HG02571 (cell line): ENCODE data around the gene ZNRF3.
"Not testable (repeated sequence)": the region's sequence is repeated elsewhere in the genome, so short reads cannot be mapped to it uniquely, and the experiment has no call there.

Experiments
- ATAC-seq: cut with Tn5 transposase; IDR thresholded peaks from one replicate; pipeline ENCODE4 v1.9.1; 2021; ENCODE audit warnings: mild to moderate bottlenecking, moderate library complexity; ENCODE audit not compliant: unreplicated experiment

ZNRF3 gene

DNA sequence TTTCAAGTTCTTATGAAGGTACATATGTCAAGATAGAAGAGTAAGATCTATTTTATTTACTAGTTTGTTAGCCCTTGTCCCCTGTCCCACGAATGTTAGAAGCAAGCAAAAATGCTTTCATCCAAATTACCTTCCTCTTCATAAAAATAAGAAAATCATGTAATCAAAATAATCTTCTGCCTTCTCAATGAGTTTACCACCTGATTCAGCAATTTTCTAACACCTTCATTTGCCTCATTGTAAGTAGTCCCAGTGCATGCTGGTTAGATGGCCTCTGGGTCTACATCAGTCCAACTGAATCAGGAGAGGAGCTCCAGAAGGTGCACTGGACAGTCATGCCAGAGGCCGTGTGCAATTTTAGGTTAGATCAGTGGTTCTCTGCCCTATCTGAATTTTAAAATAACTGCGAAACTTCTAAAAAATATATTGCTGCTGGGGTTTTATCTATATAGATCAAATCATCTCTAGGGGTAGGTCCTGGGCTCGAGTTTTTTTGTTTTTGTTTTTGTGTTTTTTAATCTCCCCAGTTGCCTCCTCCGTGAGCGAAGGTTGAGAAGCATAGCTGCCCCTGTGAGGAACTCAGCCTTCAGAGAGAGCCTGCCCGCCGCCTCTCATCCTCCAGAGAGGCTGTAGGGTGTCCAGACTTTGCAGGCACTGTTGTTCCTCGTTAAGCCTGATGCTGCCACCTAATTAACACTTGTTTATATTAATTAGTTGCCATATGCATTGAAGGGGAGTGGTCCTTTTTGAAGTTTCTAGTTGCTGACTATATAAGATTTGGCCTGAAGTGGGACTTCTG, 146.0 kb downstream of the ZNRF3 start:
- no peak for ATAC-seq

DNA sequence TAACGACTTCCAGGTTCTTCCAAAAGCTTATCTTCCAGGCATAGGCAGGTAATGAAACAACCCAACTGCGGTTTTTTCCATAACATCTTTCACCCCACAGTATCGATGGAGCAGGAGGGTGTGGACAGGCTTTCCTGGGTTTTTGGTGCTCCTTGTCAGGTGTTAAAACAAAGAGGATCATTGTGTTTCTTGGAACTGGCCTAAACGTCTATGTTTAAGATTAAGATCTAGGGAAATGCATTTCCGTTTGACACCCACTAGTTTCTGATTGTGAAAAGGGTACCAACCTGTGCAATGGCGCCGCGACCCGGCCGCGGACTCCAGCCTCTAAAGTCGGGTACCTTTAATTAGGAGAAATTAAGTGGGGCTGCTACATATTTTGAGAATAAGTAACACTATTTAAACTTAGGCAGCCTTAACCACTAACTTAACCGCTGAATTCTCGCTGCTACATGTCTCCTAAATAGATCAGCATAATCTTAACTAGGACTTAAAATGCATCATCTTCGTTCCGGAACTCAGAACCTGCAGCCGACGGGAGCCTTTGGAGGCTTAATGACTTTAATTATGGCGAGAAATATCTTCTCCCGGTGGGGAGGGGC, 146.7 kb downstream of the ZNRF3 start:
- no peak for ATAC-seq

GRCh38 chr22:29030618-29031226, 147.3 kb downstream of the ZNRF3 start:
- no peak for ATAC-seq

- no peak for ATAC-seq
Observed at GRCh38 chr22:29031227-29032011, 148.0 kb downstream of the ZNRF3 start.

DNA sequence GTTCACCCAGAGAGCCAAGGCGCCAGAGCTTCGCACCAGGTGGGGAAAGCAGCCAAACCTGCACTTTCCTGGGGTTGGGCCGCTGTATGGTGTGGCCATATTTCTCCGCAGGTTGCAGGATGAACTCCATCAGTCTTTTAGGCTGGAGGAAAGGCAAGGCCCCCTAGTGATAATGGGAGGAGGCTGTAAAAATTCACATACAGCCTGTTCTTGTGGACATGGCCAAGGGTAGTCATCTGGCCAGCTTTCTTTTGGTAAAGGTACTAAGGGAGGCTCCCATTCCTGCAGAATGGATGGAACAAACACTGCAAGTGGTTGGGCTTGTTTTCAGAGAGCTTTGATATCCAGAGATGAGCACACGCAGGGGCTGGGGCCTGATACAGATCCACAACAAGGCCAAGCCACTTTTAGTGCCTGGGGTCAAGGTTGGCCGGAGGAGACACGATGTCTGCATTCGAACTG, 148.7 kb downstream of the ZNRF3 start:
- no peak for ATAC-seq

DNA sequence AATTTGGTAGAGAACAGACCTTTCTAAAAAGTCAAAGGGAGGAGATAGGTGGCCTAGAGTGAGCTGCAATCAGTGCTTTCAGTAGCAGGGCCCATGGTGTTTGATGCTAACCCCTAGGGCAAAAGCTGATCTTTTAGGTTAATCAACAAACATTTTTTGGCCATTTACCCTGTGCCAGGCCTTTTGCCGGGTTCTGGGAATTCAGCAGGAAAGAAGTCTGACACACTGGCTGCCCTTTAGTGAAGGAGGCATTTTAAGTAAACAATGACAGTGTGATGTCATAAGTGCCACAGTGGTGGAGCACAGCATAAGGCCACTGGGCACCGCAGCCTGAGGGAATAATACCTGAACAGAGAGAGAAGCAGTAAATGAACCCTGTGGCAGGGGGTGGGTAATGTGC, 149.2 kb downstream of the ZNRF3 start:
- no peak for ATAC-seq

DNA sequence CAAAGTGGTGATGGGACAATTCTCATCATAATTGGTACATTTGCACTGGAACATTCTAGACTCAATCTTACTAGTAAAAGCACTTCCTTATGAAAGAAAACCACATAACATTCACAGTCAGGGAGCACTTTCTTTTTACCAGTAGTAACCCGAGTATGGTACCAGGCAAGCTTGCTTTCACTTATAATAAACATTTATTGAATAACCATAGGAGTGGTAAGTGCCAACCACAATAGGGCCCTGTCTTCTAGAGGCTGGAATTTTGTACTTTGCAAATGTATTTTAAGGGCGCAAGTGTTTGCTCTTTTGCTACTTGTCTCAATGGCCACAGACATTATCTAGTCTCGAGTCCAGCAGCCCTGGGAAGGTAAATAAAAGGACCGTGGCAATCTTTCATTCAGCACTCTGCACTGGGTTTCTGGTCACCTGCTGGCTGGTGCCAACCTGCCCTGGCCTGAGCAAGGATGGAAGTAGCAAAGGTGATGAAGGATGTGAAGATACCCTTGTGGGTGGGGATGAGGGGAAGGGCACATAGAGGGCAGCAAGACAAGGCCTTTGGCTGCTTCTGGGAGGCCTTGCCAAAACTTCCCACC, 154.1 kb downstream of the ZNRF3 start:
- ATAC-seq, result no peak

GRCh38 chr22:29039148-29039547, 155.8 kb downstream of the ZNRF3 start:
- ATAC-seq, result no peak

GRCh38 chr22:29039684-29040083, 156.3 kb downstream of the ZNRF3 start:
- ATAC-seq, result not testable (repeated sequence)

- ATAC-seq, result no peak
Observed at GRCh38 chr22:29040385-29041275, 157.3 kb downstream of the ZNRF3 start.

DNA sequence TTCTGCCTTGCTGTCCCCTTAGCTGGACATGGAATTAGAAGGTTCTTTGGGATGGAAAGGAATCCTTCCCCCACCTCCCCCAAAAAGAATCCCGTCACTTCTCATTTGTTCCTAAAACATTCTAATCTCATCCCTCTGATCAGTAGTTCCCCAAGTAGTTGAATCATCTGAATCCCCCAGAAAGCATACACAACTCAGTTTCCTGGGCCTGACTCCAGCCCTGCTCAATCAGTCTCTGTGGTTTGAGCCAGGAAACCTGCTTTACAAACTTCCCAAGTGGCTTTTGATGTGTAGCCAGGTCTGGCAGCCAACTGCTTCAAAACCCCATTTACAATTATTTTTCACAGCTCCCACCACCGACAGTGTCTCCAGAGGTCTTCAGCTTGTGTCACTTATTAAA, 158.0 kb downstream of the ZNRF3 start:
- no peak for ATAC-seq

DNA sequence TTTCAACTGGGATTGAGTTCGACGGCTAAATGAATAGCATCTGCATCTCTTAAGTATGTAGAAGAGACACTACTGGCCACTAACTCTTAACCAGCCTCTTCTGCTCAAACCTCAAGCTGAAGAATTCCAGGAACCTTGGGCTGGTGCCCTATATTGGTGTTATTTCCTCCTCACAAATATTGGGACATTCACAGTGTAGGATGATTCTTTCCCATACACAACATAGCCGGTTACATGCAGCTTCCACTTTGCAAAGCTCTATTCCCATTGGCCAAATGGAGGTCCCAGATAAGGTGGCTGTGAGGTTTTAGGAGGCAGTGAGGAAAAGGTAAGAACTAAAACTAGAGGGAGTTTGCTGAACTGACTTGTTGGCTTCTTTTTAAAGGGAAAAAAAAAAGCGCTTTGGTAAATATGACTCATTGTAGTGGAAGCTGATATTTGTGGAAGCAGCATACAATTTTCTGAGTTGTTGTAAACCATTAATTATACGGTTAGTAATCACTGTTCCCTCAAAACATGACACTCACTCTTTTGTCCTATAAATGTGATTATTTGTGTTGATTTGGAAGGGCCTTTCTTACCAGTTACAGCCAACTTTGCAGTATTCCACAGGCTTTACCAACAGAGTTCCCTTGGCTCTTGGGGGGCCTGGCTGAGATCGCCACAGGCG, 160.7 kb downstream of the ZNRF3 start:
- ATAC-seq, result no peak

GRCh38 chr22:29044657-29045176, 161.3 kb downstream of the ZNRF3 start:
- ATAC-seq, result no peak

DNA sequence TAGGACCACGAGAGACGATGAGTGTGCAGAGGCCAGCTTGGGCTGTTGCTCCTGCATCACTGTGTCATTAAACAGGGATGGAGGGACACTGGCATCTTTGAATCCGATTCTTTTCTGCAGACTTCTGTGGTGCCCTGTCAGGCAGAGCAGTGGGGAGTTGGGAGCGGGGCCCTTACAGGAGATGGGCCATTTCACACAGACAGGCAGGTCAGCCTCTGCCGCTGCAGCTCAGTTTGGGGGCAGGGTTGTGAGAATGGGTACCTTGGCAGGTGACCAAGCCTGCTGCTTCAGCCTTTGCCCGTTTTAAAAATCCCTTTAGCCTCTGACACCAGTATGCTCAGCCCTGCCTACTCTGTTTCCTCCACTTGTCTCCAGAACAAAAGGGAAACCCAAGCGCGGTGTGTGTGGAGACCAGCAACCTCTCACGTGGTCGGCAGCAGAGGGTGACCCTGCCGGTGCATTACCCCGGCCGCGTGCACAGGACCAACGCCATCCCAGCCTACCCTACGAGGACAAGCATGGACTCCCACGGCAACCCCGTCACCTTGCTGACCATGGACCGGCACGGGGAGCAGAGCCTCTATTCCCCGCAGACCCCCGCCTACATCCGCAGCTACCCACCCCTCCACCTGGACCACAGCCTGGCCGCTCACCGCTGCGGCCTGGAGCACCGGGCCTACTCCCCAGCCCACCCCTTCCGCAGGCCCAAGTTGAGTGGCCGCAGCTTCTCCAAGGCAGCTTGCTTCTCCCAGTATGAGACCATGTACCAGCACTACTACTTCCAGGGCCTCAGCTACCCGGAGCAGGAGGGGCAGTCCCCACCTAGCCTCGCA, 165.7 kb downstream of the ZNRF3 start:
- no peak for ATAC-seq

- ATAC-seq, result no peak
Observed at GRCh38 chr22:29049655-29050263, 166.4 kb downstream of the ZNRF3 start.

- ATAC-seq, result no peak
Observed at GRCh38 chr22:29050457-29050856, 167.1 kb downstream of the ZNRF3 start.

GRCh38 chr22:29053048-29053702, 169.8 kb downstream of the ZNRF3 start:
- ATAC-seq, result no peak
